ENCODE data around the gene PRKAR1B.
"Not testable (repeated sequence)": the region's sequence is repeated elsewhere in the genome, so short reads cannot be mapped to it uniquely, and the experiment has no call there.

Gene PRKAR1B

DNA sequence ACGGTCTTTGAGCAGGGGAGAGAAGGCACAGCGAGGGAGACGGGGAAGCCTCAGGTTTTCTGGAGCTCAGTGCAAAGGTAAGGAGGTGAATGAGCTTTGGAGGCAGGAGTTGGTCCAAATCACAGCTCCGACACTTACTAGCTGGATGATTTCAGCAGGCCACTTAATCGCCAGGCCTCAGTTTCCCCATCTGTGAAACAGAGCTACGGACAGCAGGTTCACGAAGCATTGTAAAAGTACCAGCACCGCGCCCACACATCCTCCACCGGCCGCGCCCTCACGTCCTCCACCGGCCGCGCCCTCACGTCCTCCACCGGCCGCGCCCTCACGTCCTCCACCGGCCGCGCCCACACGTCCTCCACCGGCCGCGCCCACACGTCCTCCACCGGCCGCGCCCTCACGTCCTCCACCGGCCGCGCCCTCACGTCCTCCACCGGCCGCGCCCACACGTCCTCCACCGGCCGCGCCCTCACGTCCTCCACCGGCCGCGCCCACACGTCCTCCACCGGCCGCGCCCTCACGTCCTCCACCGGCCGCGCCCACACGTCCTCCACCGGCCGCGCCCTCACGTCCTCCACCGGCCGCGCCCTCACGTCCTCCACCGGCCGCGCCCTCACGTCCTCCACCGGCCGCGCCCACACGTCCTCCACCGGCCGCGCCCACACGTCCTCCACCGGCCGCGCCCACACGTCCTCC lies 91.2 kb downstream of the PRKAR1B start:
- not testable (repeated sequence) for H3K27me3 ChIP-seq (ENCODE audit: control insufficient read depth, insufficient read depth, low read length); H3K27ac ChIP-seq (ENCODE audit: low read depth, low read length); H3K36me3 ChIP-seq (ENCODE audit: control insufficient read depth, insufficient read depth, low read length); H3K9ac ChIP-seq (ENCODE audit: low read length); H3K4me1 ChIP-seq (ENCODE audit: control insufficient read depth, insufficient read depth, low read length); H3K9me3 ChIP-seq (ENCODE audit: control insufficient read depth, insufficient read depth, low read depth, low read length); H3K4me3 ChIP-seq (ENCODE audit: low read depth, low read length)

DNA sequence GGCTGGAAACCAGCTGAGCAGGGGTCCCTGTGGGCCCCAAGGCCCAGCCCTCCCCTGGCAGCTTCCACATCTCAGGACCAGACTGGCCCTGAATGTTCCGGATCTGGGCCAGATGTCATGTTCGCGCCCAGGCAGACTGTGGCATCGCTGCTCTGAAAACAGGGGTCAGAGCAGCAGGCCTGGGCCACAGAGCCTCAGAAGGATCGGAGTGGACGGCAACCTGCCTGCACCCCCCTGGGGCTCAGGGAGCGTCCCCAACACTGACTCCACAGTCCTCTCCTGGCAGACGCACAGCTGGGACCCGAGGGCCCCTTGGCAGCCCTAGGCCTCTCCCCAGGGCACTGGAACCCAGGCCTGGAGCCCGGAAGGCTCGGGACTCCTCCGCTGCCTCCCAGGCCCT lies 91.9 kb downstream of the PRKAR1B start:
- no peak overlapping the region for H3K9ac ChIP-seq (ENCODE audit: low read length)
- H3K9me3 ChIP-seq (ENCODE audit: control insufficient read depth, insufficient read depth, low read depth, low read length) = no peaks in the 10 kb centered on the region
- H3K4me3 ChIP-seq (ENCODE audit: low read depth, low read length) = no peak overlapping the region
- H3K36me3 ChIP-seq (ENCODE audit: control insufficient read depth, insufficient read depth, low read length) = no peaks in the 10 kb centered on the region
- H3K27ac ChIP-seq (ENCODE audit: low read depth, low read length) = no peak overlapping the region
- H3K27me3 ChIP-seq (ENCODE audit: control insufficient read depth, insufficient read depth, low read length) = no peaks in the 10 kb centered on the region
- H3K4me1 ChIP-seq (ENCODE audit: control insufficient read depth, insufficient read depth, low read length) = no peaks in the 10 kb centered on the region

DNA sequence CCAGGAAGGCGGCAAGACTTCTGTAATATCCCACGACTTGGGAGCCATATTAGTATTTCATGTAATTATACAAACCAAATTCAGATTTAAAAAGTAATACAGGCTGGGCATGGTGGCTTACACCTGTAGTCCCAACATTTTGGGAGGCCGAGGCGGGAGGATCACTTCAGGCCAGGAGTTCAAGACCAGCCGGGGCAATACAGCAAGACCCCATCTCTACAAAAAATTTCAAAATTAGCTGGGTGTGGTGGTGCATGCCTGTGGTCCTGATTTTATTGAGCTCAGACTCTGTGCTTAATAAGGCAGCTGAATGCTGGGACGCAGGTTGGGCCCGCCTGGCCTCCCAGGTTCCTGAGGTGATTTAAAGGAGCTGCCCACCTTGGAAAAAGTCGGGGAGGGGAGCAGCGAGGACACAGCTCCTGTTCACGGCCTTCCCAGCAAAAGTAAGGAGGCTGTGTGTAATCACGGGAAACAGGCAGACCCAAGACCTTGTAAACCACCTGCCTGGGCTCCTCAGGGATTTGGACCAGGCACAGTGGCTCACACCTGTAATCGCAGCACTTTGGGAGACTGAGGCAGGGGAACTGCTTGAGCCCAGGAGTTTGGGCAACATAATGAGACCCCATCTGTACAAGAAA lies 93.6 kb downstream of the PRKAR1B start:
- Histone ChIP-seq H3K4me3 (ENCODE audit: low read depth, low read length) (no peak overlapping the region), H3K27ac (ENCODE audit: low read depth, low read length) (no peak overlapping the region), H3K27me3 (ENCODE audit: control insufficient read depth, insufficient read depth, low read length) (no peaks in the 10 kb centered on the region), H3K9me3 (ENCODE audit: control insufficient read depth, insufficient read depth, low read depth, low read length) (no peaks in the 10 kb centered on the region), H3K9ac (ENCODE audit: low read length) (no peak overlapping the region), H3K36me3 (ENCODE audit: control insufficient read depth, insufficient read depth, low read length) (no peaks in the 10 kb centered on the region), H3K4me1 (ENCODE audit: control insufficient read depth, insufficient read depth, low read length) (no peaks in the 10 kb centered on the region)

DNA sequence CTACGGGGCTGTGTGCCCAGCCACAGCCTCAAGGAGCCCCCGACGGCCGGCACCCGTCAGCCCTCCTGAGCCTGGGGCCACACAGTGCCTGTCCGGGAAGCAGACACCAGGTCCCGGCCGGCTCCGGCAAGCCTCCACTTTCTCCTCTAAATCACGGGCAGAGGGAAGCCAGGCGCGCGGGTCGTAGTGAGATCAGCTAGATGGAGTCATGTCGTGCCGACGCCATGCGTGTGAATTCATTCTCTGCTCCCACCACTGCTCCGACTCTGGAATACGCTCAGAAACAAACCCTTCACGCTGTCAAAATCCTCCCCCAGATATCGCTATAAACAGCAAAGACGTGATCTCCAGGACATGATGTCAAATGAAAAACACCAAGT lies 94.3 kb downstream of the PRKAR1B start:
- H3K27ac ChIP-seq (ENCODE audit: low read depth, low read length) = no peak overlapping the region
- H3K9ac ChIP-seq (ENCODE audit: low read length) = no peak overlapping the region
- no peaks in the 10 kb centered on the region for H3K36me3 ChIP-seq (ENCODE audit: control insufficient read depth, insufficient read depth, low read length)
- H3K27me3 ChIP-seq (ENCODE audit: control insufficient read depth, insufficient read depth, low read length) = no peaks in the 10 kb centered on the region
- no peak overlapping the region for H3K4me3 ChIP-seq (ENCODE audit: low read depth, low read length)
- no peaks in the 10 kb centered on the region for H3K9me3 ChIP-seq (ENCODE audit: control insufficient read depth, insufficient read depth, low read depth, low read length)
- no peaks in the 10 kb centered on the region for H3K4me1 ChIP-seq (ENCODE audit: control insufficient read depth, insufficient read depth, low read length)

DNA sequence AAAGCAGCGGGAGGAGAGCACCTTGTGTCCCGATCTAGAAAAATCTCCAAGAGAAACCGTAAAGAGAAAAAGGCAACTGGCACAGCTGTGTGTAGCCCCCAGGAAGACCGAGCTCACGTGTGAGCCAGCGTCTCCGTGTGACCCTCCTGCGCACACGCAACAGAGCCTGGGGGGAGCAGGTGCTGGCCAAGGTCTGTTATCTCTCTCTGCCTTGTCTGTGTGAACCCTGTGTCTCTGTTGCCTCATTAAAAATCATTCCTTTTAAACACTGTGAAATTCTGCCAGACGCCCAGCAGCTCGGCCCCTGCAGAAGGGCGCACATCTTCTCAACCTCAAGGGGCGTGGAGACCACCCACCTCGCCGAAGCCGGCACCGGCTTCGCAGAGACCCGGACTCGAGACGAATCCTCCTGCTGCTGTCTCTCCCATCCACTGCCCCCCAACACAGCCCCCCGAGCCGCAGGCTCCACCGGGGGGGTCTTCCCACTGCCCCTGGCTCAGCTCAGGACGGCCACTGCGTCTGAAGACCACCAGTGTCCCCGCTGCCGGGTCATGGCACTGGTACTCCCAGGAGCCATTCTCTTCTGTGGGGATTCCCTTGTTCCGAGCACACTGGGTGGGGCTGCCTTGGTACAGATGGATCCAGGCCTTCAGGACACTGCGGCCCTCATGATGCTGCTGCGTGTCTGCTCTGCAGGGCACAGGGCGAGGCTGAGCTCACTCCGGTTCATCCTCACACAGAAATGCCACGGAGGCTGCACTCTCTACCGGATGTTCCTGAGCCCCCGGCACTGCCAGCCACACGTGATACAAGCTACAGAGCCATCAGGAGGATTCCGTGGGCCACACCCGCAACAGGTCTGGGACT lies 94.9 kb downstream of the PRKAR1B start:
- no peak overlapping the region for H3K27ac ChIP-seq (ENCODE audit: low read depth, low read length)
- H3K4me3 ChIP-seq (ENCODE audit: low read depth, low read length) = no peak overlapping the region
- no peaks in the 10 kb centered on the region for H3K27me3 ChIP-seq (ENCODE audit: control insufficient read depth, insufficient read depth, low read length)
- no peaks in the 10 kb centered on the region for H3K36me3 ChIP-seq (ENCODE audit: control insufficient read depth, insufficient read depth, low read length)
- no peaks in the 10 kb centered on the region for H3K9me3 ChIP-seq (ENCODE audit: control insufficient read depth, insufficient read depth, low read depth, low read length)
- H3K9ac ChIP-seq (ENCODE audit: low read length) = no peak overlapping the region
- no peaks in the 10 kb centered on the region for H3K4me1 ChIP-seq (ENCODE audit: control insufficient read depth, insufficient read depth, low read length)

DNA sequence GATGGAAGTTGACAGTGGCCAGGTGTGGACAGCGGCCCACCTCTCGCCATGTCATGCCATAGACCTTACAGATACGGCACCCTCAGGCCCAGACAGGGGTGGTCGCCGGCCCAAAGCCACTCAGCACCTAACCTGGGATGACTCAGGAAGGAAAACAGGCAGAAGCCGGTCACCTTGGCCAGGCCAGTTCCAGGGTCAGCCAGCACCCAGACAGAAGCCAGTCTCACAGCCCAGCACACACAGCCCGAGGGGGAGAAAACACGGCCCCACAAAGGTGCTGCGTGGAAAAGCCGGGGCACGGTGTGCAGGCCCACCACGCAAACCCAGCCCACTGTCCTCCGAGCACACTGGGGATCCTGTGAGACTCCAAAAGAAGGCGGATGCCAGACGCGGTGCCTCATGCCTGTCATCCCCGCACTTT lies 95.8 kb downstream of the PRKAR1B start:
- Histone ChIP-seq H3K9me3 (ENCODE audit: control insufficient read depth, insufficient read depth, low read depth, low read length) (no peaks in the 10 kb centered on the region), H3K4me1 (ENCODE audit: control insufficient read depth, insufficient read depth, low read length) (no peaks in the 10 kb centered on the region), H3K36me3 (ENCODE audit: control insufficient read depth, insufficient read depth, low read length) (no peaks in the 10 kb centered on the region), H3K9ac (ENCODE audit: low read length) (no peak overlapping the region), H3K27me3 (ENCODE audit: control insufficient read depth, insufficient read depth, low read length) (no peaks in the 10 kb centered on the region), H3K27ac (ENCODE audit: low read depth, low read length) (no peak overlapping the region), H3K4me3 (ENCODE audit: low read depth, low read length) (no peak overlapping the region)

DNA sequence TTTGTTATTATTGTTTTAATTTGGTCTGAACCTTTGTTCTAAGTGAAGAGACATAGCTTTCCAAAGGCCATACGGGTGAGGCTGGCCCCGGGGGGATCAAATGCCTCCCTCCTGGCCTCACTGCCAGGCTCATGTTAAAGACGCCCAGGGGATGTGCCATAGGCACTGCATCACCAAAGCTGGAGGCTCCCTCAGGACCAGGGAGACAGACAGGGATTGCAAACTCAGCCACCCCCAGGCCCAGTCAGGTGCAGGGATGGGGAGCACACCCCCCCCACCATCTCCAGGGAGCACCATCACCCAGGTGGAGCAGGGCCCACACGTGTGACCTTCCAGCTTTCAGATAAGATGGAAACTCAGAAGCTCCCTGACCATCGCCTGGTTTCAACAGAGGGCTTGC lies 96.5 kb downstream of the PRKAR1B start:
- H3K9ac ChIP-seq (ENCODE audit: low read length) = no peak overlapping the region
- H3K9me3 ChIP-seq (ENCODE audit: control insufficient read depth, insufficient read depth, low read depth, low read length) = no peaks in the 10 kb centered on the region
- H3K27me3 ChIP-seq (ENCODE audit: control insufficient read depth, insufficient read depth, low read length) = no peaks in the 10 kb centered on the region
- no peak overlapping the region for H3K27ac ChIP-seq (ENCODE audit: low read depth, low read length)
- no peaks in the 10 kb centered on the region for H3K4me1 ChIP-seq (ENCODE audit: control insufficient read depth, insufficient read depth, low read length)
- H3K4me3 ChIP-seq (ENCODE audit: low read depth, low read length) = no peak overlapping the region
- H3K36me3 ChIP-seq (ENCODE audit: control insufficient read depth, insufficient read depth, low read length) = no peaks in the 10 kb centered on the region

DNA sequence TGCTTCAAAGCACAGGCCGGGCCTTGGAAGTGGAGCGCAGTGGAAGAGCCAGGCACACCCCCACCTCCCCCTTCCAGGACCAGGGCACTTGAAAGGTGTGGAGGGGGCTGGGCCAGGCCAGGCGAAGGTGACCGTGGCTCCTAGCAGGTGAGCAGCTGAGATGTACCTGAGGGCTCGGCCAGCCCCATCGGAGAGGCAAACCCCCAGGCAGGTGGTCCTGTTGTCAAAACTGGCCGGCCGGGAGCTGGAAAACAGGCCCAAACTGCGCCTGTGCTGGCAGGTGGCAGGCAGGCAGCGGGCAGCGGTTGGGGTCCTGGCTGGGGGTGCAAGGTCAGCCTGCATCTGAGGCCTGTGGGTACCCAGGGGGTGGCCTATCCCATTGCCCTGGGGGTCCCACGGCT lies 97.0 kb downstream of the PRKAR1B start:
- Histone ChIP-seq H3K4me3 (ENCODE audit: low read depth, low read length) (no peak overlapping the region), H3K27me3 (ENCODE audit: control insufficient read depth, insufficient read depth, low read length) (no peaks in the 10 kb centered on the region), H3K4me1 (ENCODE audit: control insufficient read depth, insufficient read depth, low read length) (no peaks in the 10 kb centered on the region), H3K27ac (ENCODE audit: low read depth, low read length) (no peak overlapping the region), H3K36me3 (ENCODE audit: control insufficient read depth, insufficient read depth, low read length) (no peaks in the 10 kb centered on the region), H3K9ac (ENCODE audit: low read length) (no peak overlapping the region), H3K9me3 (ENCODE audit: control insufficient read depth, insufficient read depth, low read depth, low read length) (peaks cover 4% of the 10 kb centered on the region)

DNA sequence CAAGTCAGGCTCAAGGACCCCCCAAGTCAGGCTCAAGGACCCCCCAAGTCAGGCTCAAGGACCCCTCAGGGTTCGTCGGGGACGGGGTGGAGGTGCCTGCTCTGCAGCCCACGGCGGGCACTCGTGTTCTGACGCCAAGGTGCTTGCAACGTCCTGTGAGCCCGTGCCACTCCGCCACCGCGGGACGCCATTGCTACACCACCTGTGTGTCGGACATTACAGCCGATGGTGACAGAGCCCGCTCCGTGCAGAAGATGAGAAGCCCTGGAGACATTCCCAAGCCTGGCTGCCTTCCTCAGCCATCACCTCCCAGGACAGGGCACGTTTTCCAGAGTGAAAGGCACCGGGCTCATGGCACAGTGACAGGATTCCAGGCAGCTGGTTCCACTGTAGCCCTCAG lies 98.3 kb downstream of the PRKAR1B start:
- Histone ChIP-seq H3K9ac (ENCODE audit: low read length) (no peak overlapping the region), H3K9me3 (ENCODE audit: control insufficient read depth, insufficient read depth, low read depth, low read length) (peaks cover 8% of the 10 kb centered on the region), H3K4me1 (ENCODE audit: control insufficient read depth, insufficient read depth, low read length) (no peaks in the 10 kb centered on the region), H3K27me3 (ENCODE audit: control insufficient read depth, insufficient read depth, low read length) (no peaks in the 10 kb centered on the region), H3K36me3 (ENCODE audit: control insufficient read depth, insufficient read depth, low read length) (no peaks in the 10 kb centered on the region), H3K4me3 (ENCODE audit: low read depth, low read length) (no peak overlapping the region), H3K27ac (ENCODE audit: low read depth, low read length) (no peak overlapping the region)

DNA sequence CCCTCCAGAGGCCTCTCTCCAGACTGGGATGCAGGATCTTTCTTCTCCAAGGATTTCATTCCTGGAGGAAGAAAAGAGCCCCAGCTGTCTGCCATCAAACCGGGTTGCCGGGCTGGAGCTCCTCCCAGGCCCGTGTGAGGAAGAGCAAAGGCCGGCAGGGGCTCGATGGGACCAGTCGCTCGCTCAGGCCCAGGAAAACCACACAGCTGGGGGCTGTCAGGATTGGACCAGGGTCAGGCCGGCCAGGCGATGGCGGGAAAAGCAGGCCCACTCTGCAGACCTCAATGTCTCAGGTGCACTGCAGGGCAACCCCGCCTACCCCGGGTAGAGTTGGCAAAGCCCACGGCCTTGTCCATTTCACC lies 98.7 kb downstream of the PRKAR1B start:
- Histone ChIP-seq H3K9me3 (ENCODE audit: control insufficient read depth, insufficient read depth, low read depth, low read length) (peaks cover 12% of the 10 kb centered on the region), H3K4me3 (ENCODE audit: low read depth, low read length) (no peak overlapping the region), H3K9ac (ENCODE audit: low read length) (no peak overlapping the region), H3K27ac (ENCODE audit: low read depth, low read length) (no peak overlapping the region), H3K36me3 (ENCODE audit: control insufficient read depth, insufficient read depth, low read length) (no peaks in the 10 kb centered on the region), H3K27me3 (ENCODE audit: control insufficient read depth, insufficient read depth, low read length) (no peaks in the 10 kb centered on the region), H3K4me1 (ENCODE audit: control insufficient read depth, insufficient read depth, low read length) (no peaks in the 10 kb centered on the region)

Data from HUES6 (cell line).